Endothelial cell of umbilical vein (primary cell): Measurements from ENCODE around the gene SETBP1. TPM values are rescaled to one million over a fixed set of nuclear protein-coding genes. Genes with fewer than 3 reads are reported as not detected.

ENCODE experiments used
- BruUV-seq: library from RNA; stranded (reverse); fragments of 400-500 nt; replicated peaks from 2 replicates; lab custom pipeline; 2021; lab: Mats Ljungman, UMichigan
- CTCF ChIA-PET: fragments of 300-600, 350-600 bp; sonication (Branson Sonifier 250); formaldehyde crosslinking; loops from one replicate; lab custom pipeline; 2021; ENCODE audit warnings: antibody characterized with exemption, inconsistent platforms; lab: Charles Lee
- POLR2A ChIA-PET: fragments of 300-600, 350-600 bp; sonication (Branson Sonifier 250); formaldehyde crosslinking; loops from one replicate; lab custom pipeline; 2021; ENCODE audit warnings: antibody characterized with exemption, inconsistent platforms; lab: Charles Lee
- DNase-seq: peaks from one replicate; pipeline ENCODE4 v3.0.0-alpha.2; 2011; ENCODE audit warnings: low read depth, low spot score
- FAIRE-seq: peaks from 2 replicates; lab custom pipeline; 2011; peaks lifted over from hg19 to GRCh38; lab: Jason Lieb, UNC
- H2AFZ ChIP-seq: 2 replicates; pipeline ENCODE4 v1.6.0; 2012; ENCODE audit warnings: low read depth, low read length, control low read depth, inconsistent platforms
- H3K27ac ChIP-seq: 2 replicates; pipeline ENCODE4 v1.5.1; 2011; ENCODE audit warnings: low read depth, mild to moderate bottlenecking, control low read depth, low read length, moderate library complexity; ENCODE audit not compliant: insufficient read depth
- H3K27me3 ChIP-seq, 2 experiments: 2 replicates each; pipeline versions ENCODE4 v1.6.0 to v1.6.1; 2011; ENCODE audit warnings: low read length in 2 of 2, mixed read lengths in 1 of 2; ENCODE audit not compliant: control insufficient read depth in 2 of 2, insufficient read depth in 2 of 2
- H3K36me3 ChIP-seq, 2 experiments: 2 replicates in 1 of 2; 3 replicates in 1 of 2; pipeline ENCODE4 v1.5.1; 2011; ENCODE audit warnings: low read length in 2 of 2, mild to moderate bottlenecking in 1 of 2, moderate library complexity in 1 of 2; ENCODE audit not compliant: control insufficient read depth in 2 of 2, insufficient read depth in 2 of 2; ENCODE audit errors: extremely low read depth in 1 of 2
- H3K4me1 ChIP-seq: 3 replicates; pipeline ENCODE4 v1.5.1; 2011; ENCODE audit warnings: mild to moderate bottlenecking, low read length; ENCODE audit not compliant: control insufficient read depth, insufficient read depth; ENCODE audit errors: extremely low read depth
- H3K4me2 ChIP-seq: 2 replicates; pipeline ENCODE4 v1.6.1; 2011; ENCODE audit warnings: low read length, control low read depth, mixed read lengths; ENCODE audit not compliant: insufficient read depth
- H3K4me3 ChIP-seq, 3 experiments: fragments of 200-600 bp in 1 of 3; sonication (generic), shearing (Covaris generic) in 1 of 3; replicated peaks in 1 of 3; 2 replicates each; pipeline ENCODE4 v1.5.1; 2011 to 2016; ENCODE audit warnings: control low read depth in 3 of 3, low read length in 3 of 3, mild to moderate bottlenecking in 2 of 3, inconsistent platforms in 1 of 3, low read depth in 1 of 3, moderate library complexity in 1 of 3; ENCODE audit not compliant: insufficient read depth in 1 of 3
- H3K79me2 ChIP-seq: 2 replicates; pipeline ENCODE4 v1.6.0; 2012; ENCODE audit warnings: low read length, inconsistent platforms; ENCODE audit not compliant: control insufficient read depth, insufficient read depth
- H3K9ac ChIP-seq: replicated peaks from 2 replicates; pipeline ENCODE3; 2011; ENCODE audit warnings: low read length, control low read depth; ENCODE audit not compliant: insufficient read depth; ENCODE audit errors: extremely low read depth
- H3K9me1 ChIP-seq: replicated peaks from 3 replicates; pipeline ENCODE4 v1.6.0; 2011; ENCODE audit warnings: mild to moderate bottlenecking, low read length; ENCODE audit not compliant: control insufficient read depth, insufficient read depth; ENCODE audit errors: extremely low read depth
- H3K9me3 ChIP-seq: replicated peaks from 2 replicates; pipeline ENCODE4 v1.5.1; 2012; ENCODE audit warnings: low read length, inconsistent platforms; ENCODE audit not compliant: control insufficient read depth, insufficient read depth
- H4K20me1 ChIP-seq: replicated peaks from 2 replicates; pipeline ENCODE3; 2011; ENCODE audit warnings: mild to moderate bottlenecking, low read length; ENCODE audit not compliant: control insufficient read depth, insufficient read depth; ENCODE audit errors: extremely low read depth
- CTCF ChIP-seq, 2 donors: IDR thresholded peaks; 1 replicate in 1 of 2; 2 replicates in 1 of 2; pipeline ENCODE4 v1.5.1; 2011; ENCODE audit warnings: low read length in 2 of 2, mild to moderate bottlenecking in 2 of 2, moderate library complexity in 2 of 2, control low read depth in 1 of 2, inconsistent platforms in 1 of 2, low read depth in 1 of 2; ENCODE audit not compliant: insufficient read depth in 1 of 2; ENCODE audit errors: extremely low read depth in 1 of 2
- EZH2 ChIP-seq: IDR thresholded peaks from 2 replicates; pipeline ENCODE4 v1.6.1; 2012; ENCODE audit warnings: borderline replicate concordance, low read depth, mild to moderate bottlenecking, moderate library complexity, low read length, inconsistent platforms; ENCODE audit not compliant: severe bottlenecking
- FOS ChIP-seq: IDR thresholded peaks from 2 replicates; pipeline ENCODE4 v1.6.1; 2011; ENCODE audit warnings: mild to moderate bottlenecking, low read length, moderate library complexity, borderline replicate concordance; ENCODE audit not compliant: insufficient read depth
- GATA2 ChIP-seq: IDR thresholded peaks from 2 replicates; pipeline ENCODE4 v1.7.0; 2011; ENCODE audit warnings: low read depth, mild to moderate bottlenecking, moderate library complexity, mixed read lengths, low read length; ENCODE audit not compliant: insufficient read length, insufficient read depth
- JUN ChIP-seq: IDR thresholded peaks from 2 replicates; pipeline ENCODE4 v1.6.1; 2011; ENCODE audit warnings: borderline replicate concordance, low read depth; ENCODE audit not compliant: insufficient read length, insufficient read depth
- MYC ChIP-seq: IDR thresholded peaks from one replicate; pipeline ENCODE4 v1.6.1; 2011; ENCODE audit warnings: mild to moderate bottlenecking, low read depth, low read length
- POLR2A ChIP-seq: IDR thresholded peaks from 2 replicates; pipeline ENCODE4 v1.6.1; 2012; ENCODE audit warnings: low read depth, mild to moderate bottlenecking, control low read depth, low read length
- POLR2AphosphoS5 ChIP-seq: IDR thresholded peaks from 2 replicates; pipeline ENCODE4 v1.6.1; 2012; ENCODE audit warnings: low read depth, mild to moderate bottlenecking, control low read depth, low read length, moderate library complexity; ENCODE audit not compliant: insufficient read depth
- dilution Hi-C: fragments of 300-500 bp; cut with MboI; formaldehyde crosslinking; loops from one replicate; pipeline ENCODE4 v1.15.0; 2019; ENCODE audit warnings: low sequenced_read_pairs; ENCODE audit not compliant: extremely low pct_ligation_motif_present
- intact Hi-C: fragments of 100-400 bp; cut with micrococcal nuclease; formaldehyde crosslinking; loops from one replicate; pipeline ENCODE4 v1.10.0; 2022
- polyA plus RNA-seq, 4 experiments: library from polyadenylated mRNA; depleted of rRNA in 3 of 4; stranded (reverse) in 3 of 4; unstranded in 1 of 4; fragments of >200 nt; gene quantifications; 2 replicates each; pipeline versions ENCODE4 v1.2.1 to v1.2.3, GENCODE V29; 2011 to 2012; ENCODE audit warnings: missing spikeins in 1 of 4
- total RNA-seq: library from RNA; stranded (reverse); gene quantifications from 2 replicates; pipeline ENCODE4 v1.2.3, GENCODE V29; 2021
- TF ChIP-seq, protein P1 (sequence below): IDR thresholded peaks from 2 replicates; pipeline ENCODE4 v1.6.1; 2011; ENCODE audit not compliant: insufficient read depth, insufficient read length

Gene SETBP1
- total and polyA plus RNA-seq, 2 donors (not counting 3 experiments of a cell fraction or from before 2014, with no cell fraction given) = 0.76 to 3.1 TPM

DNA sequence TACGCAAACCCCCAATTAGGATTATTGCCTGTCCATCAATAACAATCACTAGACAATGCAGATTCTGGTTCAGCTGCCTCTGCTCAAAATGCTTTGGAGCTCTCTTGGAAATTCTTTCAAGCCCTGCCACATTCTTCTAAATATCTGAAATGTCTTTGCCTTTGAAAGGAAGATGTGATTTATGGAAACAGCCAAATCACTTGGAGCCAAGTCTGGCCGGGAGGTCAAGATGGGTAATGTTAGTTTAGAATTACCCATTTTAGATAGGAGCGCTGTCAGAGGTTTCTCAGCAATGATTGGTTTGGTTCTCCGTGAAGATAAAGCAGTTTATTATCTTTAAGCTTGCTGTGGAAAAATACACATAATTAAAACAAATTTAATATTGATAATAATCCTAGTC lies 306.7 kb downstream of the SETBP1 start:
- FAIRE-seq = no peak
- no peaks in the 10 kb centered on the region for H3K9me3 ChIP-seq
- no peak overlapping the region for H2AFZ ChIP-seq
- POLR2A ChIA-PET = no interaction called here
- intact Hi-C loops = no loop called here
- no peak overlapping the region for H3K27ac ChIP-seq
- H3K79me2 ChIP-seq = no peaks in the 10 kb centered on the region
- H3K4me1 ChIP-seq = no peaks in the 10 kb centered on the region
- no peak overlapping the region for H3K4me3 ChIP-seq
- H3K9ac ChIP-seq = no peak overlapping the region
- TF ChIP-seq EZH2 = no peak
- no peak for TF ChIP-seq CTCF (IDR thresholded peaks at IDR 0.05; ENCODE audit: extremely low read depth in 1 of 2, insufficient read depth in 1 of 2, low read depth in 1 of 2, low read length in 2 of 2)
- no peak for TF ChIP-seq POLR2A
- TF ChIP-seq JUN = no peak
- no peak for TF ChIP-seq MYC
- TF ChIP-seq, protein P1, sequence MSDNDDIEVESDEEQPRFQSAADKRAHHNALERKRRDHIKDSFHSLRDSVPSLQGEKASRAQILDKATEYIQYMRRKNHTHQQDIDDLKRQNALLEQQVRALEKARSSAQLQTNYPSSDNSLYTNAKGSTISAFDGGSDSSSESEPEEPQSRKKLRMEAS = no peak
- TF ChIP-seq POLR2AphosphoS5 = no peak
- no peak for TF ChIP-seq GATA2
- no peak for TF ChIP-seq FOS
- H3K27me3 ChIP-seq = no peaks in the 10 kb centered on the region
- dilution Hi-C loops = no loop called here
- H3K4me2 ChIP-seq = no peak overlapping the region
- H4K20me1 ChIP-seq = no peaks in the 10 kb centered on the region
- H3K36me3 ChIP-seq = no peaks in the 10 kb centered on the region
- H3K9me1 ChIP-seq = no peaks in the 10 kb centered on the region
- CTCF ChIA-PET = no interaction called here
- no TSS peak for BruUV-seq
- no peak for DNase-seq
